ENCODE results near the gene MRAS.
"Not testable (repeated sequence)": the region's sequence is repeated elsewhere in the genome, so short reads cannot be mapped to it uniquely, and the experiment has no call there.

Gene MRAS

DNA sequence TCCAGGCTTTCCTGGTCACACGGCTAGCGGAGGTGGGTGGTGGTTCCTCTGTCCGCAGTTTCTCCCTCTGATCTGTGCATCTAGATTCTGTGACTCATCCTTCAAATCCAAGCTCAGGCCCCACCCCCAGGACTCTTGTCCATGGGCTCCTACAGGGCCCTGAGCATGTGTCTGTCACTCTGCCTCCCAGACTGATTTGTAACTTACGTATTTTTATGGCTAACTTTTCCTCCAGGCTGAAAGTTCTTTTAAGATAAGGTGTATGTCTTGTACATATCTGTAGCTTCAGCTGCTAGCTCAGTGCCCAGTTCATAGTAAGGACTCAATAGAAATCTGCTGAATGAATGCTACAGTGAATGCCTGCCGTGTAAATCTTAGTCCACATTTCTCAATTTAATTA, 94.1 kb downstream of the MRAS start:
- DNase-seq = no peak

GRCh38 chr3:138443091-138443490, 94.7 kb downstream of the MRAS start:
- DNase-seq = no peak

DNA sequence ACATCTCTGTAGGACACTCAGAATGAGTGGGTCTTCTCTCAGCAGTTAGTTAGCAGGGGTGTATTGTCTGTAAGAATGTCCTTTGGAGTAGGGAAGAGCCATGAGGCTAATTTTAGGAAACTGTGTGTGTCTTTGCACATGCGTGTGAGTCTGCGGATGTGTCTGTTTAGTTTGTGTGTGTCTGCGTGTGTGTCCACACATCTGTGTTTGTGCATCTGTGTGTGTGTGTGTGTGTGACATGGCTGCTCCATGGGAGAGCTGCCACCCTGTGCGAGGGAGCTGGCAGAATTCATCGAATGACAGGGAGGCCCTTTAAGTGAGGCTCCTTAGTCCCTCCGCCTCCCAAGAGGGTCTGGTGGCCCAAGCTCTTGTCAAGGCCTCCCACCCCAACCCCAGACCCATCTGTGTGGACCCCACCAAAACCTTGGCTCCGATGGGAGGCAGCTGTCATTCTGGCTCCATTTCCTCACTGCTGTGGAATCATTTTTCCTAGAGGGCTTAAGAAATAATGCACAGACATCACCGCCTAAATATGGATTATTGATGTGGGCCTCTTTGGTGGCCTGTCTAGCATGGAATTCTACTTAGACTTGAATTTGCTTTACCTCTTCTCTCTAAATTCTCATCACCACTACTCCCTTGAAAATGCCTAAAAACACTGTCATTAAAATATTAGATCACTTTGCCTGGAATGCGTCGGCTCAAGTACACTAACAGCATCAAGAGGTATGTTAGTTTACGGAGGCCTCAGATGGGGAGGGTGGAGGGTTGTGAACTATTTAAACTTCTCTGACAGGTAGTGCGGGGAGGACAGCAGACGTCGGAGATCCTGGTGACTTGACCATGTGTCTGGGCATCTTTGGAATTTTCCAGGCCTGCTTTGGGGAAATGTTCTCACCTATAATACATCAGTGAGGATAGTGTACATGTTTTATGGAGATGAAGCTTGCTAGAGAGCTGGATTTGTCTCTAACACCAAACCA, 95.4 kb downstream of the MRAS start:
- DNase-seq = no peak

GRCh38 chr3:138445236-138445635, 96.9 kb downstream of the MRAS start:
- no peak for DNase-seq

GRCh38 chr3:138445654-138446053, 97.3 kb downstream of the MRAS start:
- no peak for DNase-seq

DNA sequence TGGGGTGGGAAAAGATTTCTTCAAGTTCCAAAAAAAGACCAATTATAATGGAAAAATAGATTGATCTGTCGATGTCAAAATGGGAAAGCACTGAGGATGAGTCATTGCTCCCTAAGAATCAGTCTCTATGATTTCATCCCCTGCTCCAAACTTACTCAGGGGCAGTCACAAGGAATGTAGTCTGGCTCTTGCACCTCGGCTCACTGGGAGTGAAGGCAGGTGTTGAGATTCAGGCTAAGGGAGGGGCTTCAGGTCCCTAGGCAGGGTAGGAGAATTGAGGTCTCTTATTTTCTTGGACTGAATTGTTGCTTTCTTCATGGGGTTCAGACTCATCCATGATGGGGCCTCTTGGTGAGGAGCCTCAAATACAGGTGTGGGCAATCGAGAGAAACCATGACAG, 100.3 kb downstream of the MRAS start:
- no peak for DNase-seq

DNA sequence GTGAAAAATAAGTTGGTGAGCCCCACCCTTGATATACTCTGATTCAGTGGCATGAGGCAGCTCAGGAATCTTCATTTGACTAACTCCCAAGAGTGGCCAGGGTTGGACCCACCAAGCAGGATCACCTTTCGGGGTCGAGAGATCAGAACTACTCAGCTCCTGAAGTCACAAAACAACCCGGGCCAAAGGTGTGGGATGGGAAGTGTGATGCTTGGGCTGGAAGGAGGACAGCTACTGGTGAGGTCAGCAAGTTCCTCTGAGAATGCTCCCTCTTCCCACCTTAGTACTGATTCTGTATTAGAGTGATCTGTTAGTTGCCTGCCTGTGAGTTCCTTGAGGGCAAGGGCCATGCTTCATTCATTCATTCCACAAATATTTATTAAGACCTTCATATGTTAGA, 101.1 kb downstream of the MRAS start:
- no peak for DNase-seq

DNA sequence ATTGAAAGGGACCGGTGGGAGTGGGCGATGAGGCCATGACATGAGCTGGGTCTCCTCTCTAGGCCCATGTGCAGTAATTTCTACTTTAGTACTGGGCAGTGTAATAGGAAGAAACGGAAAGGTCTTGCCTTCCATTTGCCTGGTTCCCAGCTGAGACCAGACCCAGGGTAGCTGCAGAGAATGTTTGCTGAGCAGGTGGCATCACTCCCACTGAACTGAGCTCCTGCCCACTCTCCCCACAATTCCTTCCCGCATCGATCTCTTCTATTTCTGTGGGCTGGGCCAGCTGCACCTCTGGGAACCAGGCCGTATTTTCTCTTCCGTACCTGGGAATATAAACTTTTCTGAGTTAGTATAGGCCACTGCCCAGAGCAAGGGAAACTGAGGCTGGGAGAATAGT, 101.8 kb downstream of the MRAS start:
- no peak for DNase-seq

DNA sequence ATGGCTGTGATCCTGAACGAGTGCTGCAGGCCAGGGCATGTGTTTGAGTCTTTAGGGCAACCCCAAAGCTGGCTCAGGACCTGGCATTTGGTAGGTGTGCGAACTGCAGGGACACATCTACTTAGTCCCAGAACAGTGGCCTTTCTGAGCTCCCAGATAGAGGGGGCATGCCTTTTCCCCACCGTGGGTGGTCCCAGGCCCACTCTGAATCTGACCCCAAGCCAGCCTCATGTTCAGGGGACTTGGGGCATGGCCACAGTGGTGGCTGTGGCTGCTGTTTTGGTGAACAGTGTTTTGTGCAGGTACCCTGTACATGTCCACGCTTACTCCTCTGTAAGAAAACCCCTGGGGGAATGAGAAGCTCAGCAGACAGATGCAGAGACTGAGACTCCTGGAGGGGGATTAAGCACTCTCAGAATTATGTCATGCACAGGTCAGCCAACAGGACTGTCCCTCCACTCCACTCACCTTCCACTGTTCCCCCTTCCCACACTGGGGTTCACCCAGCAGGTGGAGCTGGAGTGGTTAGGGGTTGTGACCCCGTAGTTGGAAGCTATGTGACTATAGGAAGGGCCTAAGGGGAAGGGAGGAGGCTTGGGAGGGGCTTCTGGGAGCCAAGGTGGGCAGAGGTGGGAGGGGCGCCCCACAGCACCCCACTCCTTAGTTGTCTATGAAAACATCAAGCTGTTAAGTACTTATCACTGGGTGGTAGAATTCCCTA, 102.5 kb downstream of the MRAS start:
- no peak for DNase-seq

- DNase-seq = no peak
These were observed 103.3 kb downstream of the MRAS start for GRCh38 chr3:138451595-138452162.

DNA sequence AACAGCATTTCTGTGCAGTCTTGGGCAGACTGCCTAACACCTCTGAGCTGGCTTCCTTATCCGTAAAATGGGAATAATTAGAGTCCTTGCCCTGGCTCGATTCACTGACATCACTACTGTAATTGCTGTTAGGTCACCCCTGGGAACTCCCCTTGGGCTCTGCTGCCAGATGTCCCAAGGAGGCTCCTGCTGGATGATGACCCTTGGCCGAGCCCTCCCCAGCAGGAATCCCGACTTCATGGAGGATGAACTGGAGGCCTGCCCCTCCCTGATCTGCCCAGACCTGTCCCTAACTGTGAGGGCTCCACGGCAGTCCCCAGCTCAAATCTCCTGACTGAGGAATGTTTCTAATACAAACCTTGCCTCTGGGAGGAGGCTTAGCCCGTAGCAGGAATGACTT, 104.1 kb downstream of the MRAS start:
- no peak for DNase-seq

GRCh38 chr3:138453940-138454339, 105.6 kb downstream of the MRAS start:
- DNase-seq = not testable (repeated sequence)

Data from anterior cingulate cortex (tissue), 58 donors.